Neuron (in vitro differentiated cells): ENCODE measurements around the gene NCOA1.

ENCODE experiments used
- H2AFZ ChIP-seq: one replicate; pipeline ENCODE4 v1.6.1; 2013; ENCODE audit warnings: low read depth, mild to moderate bottlenecking, inconsistent platforms, low read length, moderate library complexity
- H3K27me3 ChIP-seq: one replicate; pipeline ENCODE4 v1.6.1; 2013; ENCODE audit warnings: low read length; ENCODE audit not compliant: insufficient read depth
- H3K36me3 ChIP-seq: one replicate; pipeline ENCODE4 v1.6.1; 2013; ENCODE audit warnings: low read length; ENCODE audit not compliant: insufficient read depth
- H3K4me1 ChIP-seq: one replicate; pipeline ENCODE4 v1.6.1; 2013; ENCODE audit warnings: low read length; ENCODE audit not compliant: insufficient read depth
- H3K4me3 ChIP-seq: 2 replicates; pipeline ENCODE4 v1.5.1; 2013; ENCODE audit warnings: mild to moderate bottlenecking, low read length, moderate library complexity
- H3K9me3 ChIP-seq: one replicate; pipeline ENCODE4 v1.6.1; 2013; ENCODE audit warnings: low read length

The NCOA1 gene

DNA sequence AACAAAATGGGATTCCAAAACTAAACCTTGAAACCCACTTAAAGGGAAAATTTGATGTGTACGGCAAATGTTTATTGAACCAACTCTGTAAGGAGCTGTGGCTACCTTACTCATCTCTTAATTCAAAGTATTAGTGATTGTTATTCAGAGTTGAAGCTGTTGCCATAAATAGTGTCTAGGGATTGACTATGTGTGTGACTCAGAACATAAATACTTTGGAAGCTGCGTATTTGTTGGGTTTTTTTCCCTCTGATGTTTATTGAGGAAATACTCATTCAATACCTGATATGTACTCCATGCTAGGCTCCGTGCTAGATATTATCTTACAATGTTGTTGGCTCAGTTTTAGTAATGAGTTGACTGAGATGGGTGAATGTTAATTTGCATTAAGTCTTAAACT lies 211.7 kb downstream of the NCOA1 start:
- peaks cover 3% of the 10 kb centered on the region for H3K4me1 ChIP-seq
- H2AFZ ChIP-seq = no peak overlapping the region
- H3K9me3 ChIP-seq = no peaks in the 10 kb centered on the region
- H3K4me3 ChIP-seq = no peak overlapping the region
- no peaks in the 10 kb centered on the region for H3K27me3 ChIP-seq
- H3K36me3 ChIP-seq = peaks cover 40% of the 10 kb centered on the region

DNA sequence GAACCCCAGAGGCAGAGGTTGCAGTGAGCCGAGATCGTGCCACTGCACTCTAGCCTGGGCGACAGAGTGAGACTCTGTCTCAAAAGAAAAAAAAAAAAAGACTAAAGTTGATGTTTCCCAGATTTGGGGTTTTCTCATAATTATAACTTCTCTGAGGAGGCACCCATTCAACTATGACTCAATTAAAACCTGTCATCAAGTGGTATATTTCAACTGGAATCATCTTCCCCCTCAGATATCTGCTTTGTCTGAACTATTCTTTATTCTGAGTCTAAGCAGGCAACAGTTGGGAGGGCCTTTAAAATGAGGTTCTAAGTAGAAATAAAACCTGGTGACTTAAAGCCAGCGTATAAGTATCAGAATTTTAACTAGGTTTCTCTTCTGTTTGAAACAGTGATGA lies 213.6 kb downstream of the NCOA1 start:
- Histone ChIP-seq H3K27me3 (no peaks in the 10 kb centered on the region), H3K4me1 (peaks cover 6% of the 10 kb centered on the region), H2AFZ (no peak overlapping the region), H3K4me3 (no peak overlapping the region), H3K9me3 (no peaks in the 10 kb centered on the region), H3K36me3 (peaks cover 33% of the 10 kb centered on the region)

DNA sequence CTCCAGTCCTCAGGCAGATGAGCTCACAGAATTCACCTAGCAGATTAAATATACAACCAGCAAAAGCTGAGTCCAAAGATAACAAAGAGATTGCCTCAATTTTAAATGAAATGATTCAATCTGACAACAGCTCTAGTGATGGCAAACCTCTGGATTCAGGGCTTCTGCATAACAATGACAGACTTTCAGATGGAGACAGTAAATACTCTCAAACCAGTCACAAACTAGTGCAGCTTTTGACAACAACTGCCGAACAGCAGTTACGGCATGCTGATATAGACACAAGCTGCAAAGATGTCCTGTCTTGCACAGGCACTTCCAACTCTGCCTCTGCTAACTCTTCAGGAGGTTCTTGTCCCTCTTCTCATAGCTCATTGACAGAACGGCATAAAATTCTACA lies 216.1 kb downstream of the NCOA1 start:
- Histone ChIP-seq H2AFZ (no peak overlapping the region), H3K27me3 (no peaks in the 10 kb centered on the region), H3K9me3 (no peaks in the 10 kb centered on the region), H3K4me1 (peaks cover 6% of the 10 kb centered on the region), H3K4me3 (no peak overlapping the region), H3K36me3 (peaks cover 44% of the 10 kb centered on the region)

DNA sequence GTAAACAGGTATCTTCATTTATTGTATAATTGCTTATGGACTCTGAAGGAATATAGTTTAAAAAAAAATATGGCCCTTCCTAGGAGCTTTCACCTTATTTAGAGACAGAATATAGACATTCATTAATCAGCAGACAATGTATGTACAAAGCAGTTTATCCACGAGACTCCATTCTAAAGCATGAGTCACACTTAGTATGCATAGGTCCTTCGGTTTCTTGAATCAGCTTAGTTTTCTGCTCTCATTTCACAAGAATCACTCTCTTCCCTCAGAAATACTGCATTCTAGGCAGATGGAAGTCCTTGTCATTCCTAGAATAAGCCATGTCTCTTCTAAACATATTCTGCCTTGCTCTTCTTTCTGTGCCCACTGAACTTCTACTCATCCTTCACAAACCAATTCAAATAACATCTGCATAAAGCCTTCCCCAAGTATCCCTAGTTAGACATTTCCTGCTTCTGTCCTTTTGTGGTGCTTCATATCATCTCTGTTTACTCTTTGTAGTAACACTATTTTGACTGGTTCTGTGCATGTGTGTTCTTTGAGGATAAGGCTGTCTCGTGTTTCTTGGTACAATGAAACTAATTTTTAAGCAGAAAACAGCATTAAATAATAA lies 217.6 kb downstream of the NCOA1 start:
- Histone ChIP-seq H2AFZ (no peak overlapping the region), H3K9me3 (no peaks in the 10 kb centered on the region), H3K27me3 (no peaks in the 10 kb centered on the region), H3K4me1 (peaks cover 4% of the 10 kb centered on the region), H3K36me3 (peaks cover 48% of the 10 kb centered on the region), H3K4me3 (no peak overlapping the region)

DNA sequence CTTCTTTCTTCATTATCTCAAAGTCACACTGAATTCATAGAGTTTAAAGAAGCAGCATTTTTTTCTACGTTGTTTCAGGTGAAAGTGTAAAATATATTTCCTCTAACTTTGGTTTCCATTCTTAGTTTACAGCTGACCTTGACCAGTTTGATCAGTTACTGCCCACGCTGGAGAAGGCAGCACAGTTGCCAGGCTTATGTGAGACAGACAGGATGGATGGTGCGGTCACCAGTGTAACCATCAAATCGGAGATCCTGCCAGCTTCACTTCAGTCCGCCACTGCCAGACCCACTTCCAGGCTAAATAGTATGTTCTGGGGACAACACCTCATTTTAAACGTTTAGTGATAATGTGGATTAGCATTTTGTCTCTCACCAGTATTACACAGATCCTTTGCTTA lies 219.8 kb downstream of the NCOA1 start:
- Histone ChIP-seq H3K4me1 (peaks cover 4% of the 10 kb centered on the region), H3K9me3 (no peaks in the 10 kb centered on the region), H3K36me3 (peaks cover 52% of the 10 kb centered on the region), H2AFZ (no peak overlapping the region), H3K4me3 (no peak overlapping the region), H3K27me3 (no peaks in the 10 kb centered on the region)

DNA sequence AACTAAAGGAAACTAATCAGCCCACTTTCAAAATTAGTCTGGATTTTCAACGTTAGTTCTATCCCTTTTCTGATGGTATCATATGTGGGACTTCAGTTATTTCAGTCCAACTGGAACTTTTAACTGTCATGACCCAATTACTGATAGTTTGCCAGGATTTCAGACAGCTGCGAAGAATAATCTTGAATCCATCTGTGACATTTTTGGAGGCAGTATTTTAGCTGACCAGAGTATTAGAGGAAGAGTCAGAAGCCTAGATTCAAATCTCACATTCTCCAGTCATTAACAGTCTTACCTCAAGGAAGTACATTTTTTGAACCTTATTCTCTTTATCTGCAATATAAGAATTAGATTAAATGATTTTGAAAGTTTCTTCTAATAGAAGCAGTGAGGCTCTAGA lies 220.8 kb downstream of the NCOA1 start:
- no peaks in the 10 kb centered on the region for H3K27me3 ChIP-seq
- peaks cover 4% of the 10 kb centered on the region for H3K4me1 ChIP-seq
- H2AFZ ChIP-seq = no peak overlapping the region
- peaks cover 53% of the 10 kb centered on the region for H3K36me3 ChIP-seq
- no peak overlapping the region for H3K4me3 ChIP-seq
- H3K9me3 ChIP-seq = no peaks in the 10 kb centered on the region

DNA sequence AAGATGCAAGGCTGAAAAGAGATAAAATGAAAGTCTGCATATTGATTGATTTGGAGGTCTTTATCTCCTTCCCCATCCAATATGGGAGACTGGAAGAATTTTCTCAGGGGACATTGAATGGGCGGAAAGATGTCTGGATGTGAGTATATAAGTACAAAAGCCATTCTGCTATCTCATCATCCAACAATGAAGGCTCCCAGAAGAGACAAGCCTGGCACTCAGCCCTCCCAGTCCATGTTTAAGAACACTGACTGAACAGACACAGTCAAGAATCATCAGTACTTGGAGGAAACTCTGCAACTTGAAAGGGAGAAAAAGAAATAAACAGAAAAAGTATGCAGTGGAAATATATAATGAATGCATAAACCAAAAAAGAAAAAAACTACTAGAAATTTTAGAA lies 221.2 kb downstream of the NCOA1 start:
- peaks cover 52% of the 10 kb centered on the region for H3K36me3 ChIP-seq
- peaks cover 4% of the 10 kb centered on the region for H3K4me1 ChIP-seq
- H3K4me3 ChIP-seq = no peak overlapping the region
- no peak overlapping the region for H2AFZ ChIP-seq
- no peaks in the 10 kb centered on the region for H3K9me3 ChIP-seq
- no peaks in the 10 kb centered on the region for H3K27me3 ChIP-seq

DNA sequence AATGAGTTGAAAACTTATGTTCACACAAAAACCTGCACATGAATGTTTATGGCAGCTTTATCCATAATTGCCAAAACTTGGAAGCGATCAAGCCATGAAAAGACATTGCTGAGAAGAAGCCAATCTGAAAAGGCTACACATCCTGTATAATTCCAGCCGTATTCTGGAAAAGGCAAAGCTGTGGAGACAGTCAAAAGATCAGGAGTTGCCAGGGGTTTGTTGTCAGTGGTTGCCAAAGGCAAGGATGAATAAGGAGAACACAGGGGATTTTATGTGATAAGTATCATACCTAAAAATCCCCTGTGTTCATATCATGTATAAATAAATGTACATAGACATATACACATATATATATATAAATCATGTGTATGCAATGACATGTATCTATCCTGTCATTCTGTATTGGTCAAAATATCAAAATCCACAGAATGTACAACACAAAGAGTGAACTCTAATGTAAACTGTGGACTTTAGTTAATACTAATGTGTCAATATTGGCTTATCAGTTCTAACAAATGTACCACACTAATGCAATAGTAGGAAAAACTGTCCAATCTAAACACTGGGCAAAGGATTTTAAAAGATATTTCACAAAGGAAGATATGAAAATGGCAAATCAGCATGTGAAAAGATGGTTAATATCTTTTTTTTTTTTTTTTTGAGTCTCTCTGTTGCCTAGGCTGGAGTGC lies 226.4 kb downstream of the NCOA1 start:
- Histone ChIP-seq H3K4me3 (no peak overlapping the region), H3K4me1 (no peaks in the 10 kb centered on the region), H3K36me3 (peaks cover 40% of the 10 kb centered on the region), H3K9me3 (no peaks in the 10 kb centered on the region), H2AFZ (no peak overlapping the region), H3K27me3 (no peaks in the 10 kb centered on the region)

DNA sequence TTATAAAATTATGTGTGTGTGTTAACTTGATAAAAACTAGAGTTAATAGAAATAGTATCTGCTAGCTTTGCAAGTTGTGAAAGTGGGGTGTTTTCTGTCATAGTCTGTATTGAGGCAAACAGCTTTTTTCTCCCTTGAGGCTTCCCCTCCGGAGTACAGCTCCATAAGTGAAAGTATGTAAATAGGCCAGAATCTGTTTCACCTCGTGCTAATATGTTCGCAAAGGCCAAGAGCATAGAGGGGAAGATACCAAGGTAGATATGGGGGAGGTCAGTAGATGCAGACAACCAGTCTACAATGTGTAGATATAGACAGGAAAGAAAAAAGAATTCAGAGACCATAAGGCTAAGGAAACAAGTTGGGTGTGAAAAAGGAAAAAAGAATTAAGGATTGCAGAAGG lies 229.3 kb downstream of the NCOA1 start:
- Histone ChIP-seq H3K36me3 (peaks cover 31% of the 10 kb centered on the region), H3K27me3 (no peaks in the 10 kb centered on the region), H3K4me1 (no peaks in the 10 kb centered on the region), H2AFZ (no peak overlapping the region), H3K9me3 (no peaks in the 10 kb centered on the region), H3K4me3 (no peak overlapping the region)

DNA sequence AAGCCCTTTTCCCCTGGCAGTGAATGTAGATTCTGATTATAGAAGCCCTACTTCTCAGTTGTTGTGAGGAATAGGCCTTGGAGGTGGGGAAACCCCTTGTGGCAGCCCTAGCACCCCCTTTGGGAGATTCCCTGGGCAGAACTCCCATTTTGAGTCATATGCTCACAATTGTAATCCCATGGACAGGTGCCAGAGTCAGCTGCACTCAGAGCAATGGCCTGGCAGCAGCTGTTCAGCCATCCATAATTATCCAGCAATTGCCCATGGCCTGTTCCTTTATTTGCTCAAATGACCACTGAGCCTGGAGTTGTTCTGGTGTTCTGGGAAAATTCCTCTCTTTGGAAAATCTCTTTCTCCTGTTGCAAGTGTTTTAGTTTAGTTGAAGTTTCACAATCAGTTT lies 230.4 kb downstream of the NCOA1 start:
- H3K4me3 ChIP-seq = no peak overlapping the region
- no peaks in the 10 kb centered on the region for H3K27me3 ChIP-seq
- peaks cover 29% of the 10 kb centered on the region for H3K36me3 ChIP-seq
- no peak overlapping the region for H2AFZ ChIP-seq
- no peaks in the 10 kb centered on the region for H3K9me3 ChIP-seq
- no peaks in the 10 kb centered on the region for H3K4me1 ChIP-seq

DNA sequence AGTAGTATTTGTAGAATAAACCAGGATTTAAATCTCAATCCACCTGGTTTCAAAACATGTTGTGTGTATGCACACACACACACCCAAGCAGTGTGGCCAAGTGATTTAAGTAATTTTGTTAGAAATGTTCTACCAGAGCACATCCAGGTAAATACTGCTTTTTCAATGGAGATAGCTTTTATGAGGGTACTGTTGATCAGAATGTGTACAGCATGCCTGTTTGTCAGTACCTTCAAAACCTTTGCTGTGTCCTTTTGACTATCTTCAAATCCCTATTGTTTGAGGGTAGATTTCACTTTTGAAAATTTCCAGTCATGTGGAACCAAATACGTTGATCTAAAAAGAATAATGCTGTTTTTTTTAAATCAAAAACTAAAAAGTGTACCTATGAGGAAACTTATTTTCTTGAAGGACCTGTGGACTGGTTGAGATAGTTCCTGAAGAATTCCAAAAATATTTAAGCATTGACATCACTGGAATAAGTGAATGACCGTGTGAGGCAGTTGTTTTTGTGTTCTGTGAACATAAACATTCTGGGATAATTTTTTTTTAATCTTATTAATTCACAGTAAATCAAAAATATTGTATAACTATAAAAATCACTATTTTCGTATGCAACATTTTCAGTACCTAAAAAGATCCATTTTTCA lies 231.2 kb downstream of the NCOA1 start:
- H3K9me3 ChIP-seq = no peaks in the 10 kb centered on the region
- no peaks in the 10 kb centered on the region for H3K4me1 ChIP-seq
- peaks cover 27% of the 10 kb centered on the region for H3K36me3 ChIP-seq
- H3K27me3 ChIP-seq = no peaks in the 10 kb centered on the region
- no peak overlapping the region for H2AFZ ChIP-seq
- no peak overlapping the region for H3K4me3 ChIP-seq

DNA sequence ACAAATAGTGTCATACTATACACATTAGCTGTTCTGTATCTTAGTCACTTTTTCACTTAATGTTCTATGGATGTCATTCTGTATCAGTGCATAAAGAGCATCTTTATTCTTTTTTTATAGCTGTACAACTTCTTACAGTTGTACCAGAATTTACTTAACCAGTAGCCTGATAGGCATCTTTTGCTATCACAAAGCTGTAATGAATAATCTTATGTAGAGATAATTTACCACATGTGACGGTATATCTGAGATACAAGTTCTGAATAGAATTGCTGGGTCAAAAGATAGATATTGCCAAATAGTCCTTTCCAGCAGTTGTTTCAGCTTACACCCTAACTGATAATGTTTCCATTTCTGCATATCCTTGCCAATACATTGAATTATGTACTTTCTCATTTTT lies 232.1 kb downstream of the NCOA1 start:
- Histone ChIP-seq H2AFZ (no peak overlapping the region), H3K27me3 (no peaks in the 10 kb centered on the region), H3K9me3 (no peaks in the 10 kb centered on the region), H3K36me3 (peaks cover 25% of the 10 kb centered on the region), H3K4me3 (no peak overlapping the region), H3K4me1 (no peaks in the 10 kb centered on the region)

DNA sequence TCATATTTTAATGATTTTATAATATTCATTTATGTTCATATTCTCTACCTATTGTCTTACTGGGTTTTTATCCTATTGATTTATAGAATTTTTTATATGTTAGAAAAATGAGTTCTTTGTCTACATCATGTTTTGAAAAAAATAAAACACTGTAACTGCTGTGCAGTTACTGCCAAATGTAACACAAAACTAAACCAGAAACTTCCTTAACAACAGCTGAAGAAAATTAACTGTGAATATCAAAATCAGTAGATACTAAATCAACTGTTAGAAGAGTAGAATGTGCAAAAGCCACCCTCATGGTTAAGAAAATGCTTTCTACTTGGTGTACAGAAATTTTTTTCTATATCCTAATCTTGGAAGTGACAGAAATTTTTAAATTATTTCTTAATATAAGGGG lies 232.6 kb downstream of the NCOA1 start:
- H3K4me3 ChIP-seq = no peak overlapping the region
- H3K36me3 ChIP-seq = peaks cover 28% of the 10 kb centered on the region
- H3K9me3 ChIP-seq = no peaks in the 10 kb centered on the region
- H3K4me1 ChIP-seq = no peaks in the 10 kb centered on the region
- H2AFZ ChIP-seq = no peak overlapping the region
- no peaks in the 10 kb centered on the region for H3K27me3 ChIP-seq
